GM12878 (cell line): ENCODE data around the gene FGFRL1. TPM values are rescaled to one million over a fixed set of nuclear protein-coding genes. Genes with fewer than 3 reads are reported as not detected.

Experiments used
- ATF7 ChIP-seq: fragments of 450-650 bp; IDR thresholded peaks from 2 replicates; pipeline ENCODE4 v1.6.1; 2016; ENCODE audit warnings: low read depth, mild to moderate bottlenecking
- CBFB ChIP-seq: IDR thresholded peaks from 2 replicates; pipeline ENCODE4 v1.6.1; 2016; ENCODE audit warnings: antibody characterized with exemption, low read depth
- CBX5 ChIP-seq: sonication (generic); IDR thresholded peaks from 2 replicates; pipeline ENCODE4 v1.6.1; 2016; ENCODE audit warnings: low read depth, moderate library complexity, mild to moderate bottlenecking, inconsistent platforms
- DPF2 ChIP-seq: fragments of 450-650 bp; IDR thresholded peaks from 2 replicates; pipeline ENCODE4 v1.6.1; 2017; ENCODE audit warnings: mild to moderate bottlenecking
- IRF4 ChIP-seq: IDR thresholded peaks from 2 replicates; pipeline ENCODE4 v1.6.1; 2011; ENCODE audit warnings: low read depth, low read length
- NBN ChIP-seq: fragments of 450-650 bp; IDR thresholded peaks from 2 replicates; pipeline ENCODE4 v1.6.1; 2016
- polyA plus RNA-seq, 11 experiments: library from polyadenylated mRNA; depleted of rRNA in 4 of 11; unstranded in 6 of 11; stranded (reverse) in 5 of 11; fragments of >200 nt; fragmentation: Nextera tagmentation in 4 of 11; fragmentation: Illumina TruSeq in 1 of 11; extraction: Ambion mirVana in 4 of 11; extraction: Trizol in 1 of 11; gene quantifications; 1 replicate in 1 of 11; 2 replicates in 10 of 11; pipeline versions ENCODE4 v1.2.1 to v1.2.3, GENCODE V29; 2011 to 2016; ENCODE audit warnings: inconsistent platforms in 2 of 11, missing spikeins in 2 of 11, low read depth in 1 of 11
- total RNA-seq, 4 experiments: library from RNA; depleted of rRNA in 3 of 4; stranded (reverse); fragments of >200 nt in 3 of 4; fragmentation: Illumina TruSeq in 1 of 4; extraction: Trizol in 1 of 4; gene quantifications; 2 replicates each; pipeline versions ENCODE4 v1.2.1 to v1.2.3, GENCODE V29; 2013 to 2021
- TF ChIP-seq, protein P1 (sequence below): IDR thresholded peaks from 2 replicates; pipeline ENCODE4 v1.6.1; 2011; ENCODE audit warnings: low read depth, low read length, improper control_type of control experiment, borderline replicate concordance
- TF ChIP-seq, protein P2 (sequence below): IDR thresholded peaks from 2 replicates; pipeline ENCODE4 v1.6.1; 2011; ENCODE audit warnings: borderline replicate concordance, low read depth, mild to moderate bottlenecking, moderate library complexity, low read length; ENCODE audit not compliant: insufficient read depth, poor library complexity, severe bottlenecking

Gene FGFRL1
- total and polyA plus RNA-seq, 10 of the 15 experiments (the other 5 are each of a cell fraction or from before 2014, with no cell fraction given), result 0.02 to 1.5 (median 0.29) TPM; not detected in 2

DNA sequence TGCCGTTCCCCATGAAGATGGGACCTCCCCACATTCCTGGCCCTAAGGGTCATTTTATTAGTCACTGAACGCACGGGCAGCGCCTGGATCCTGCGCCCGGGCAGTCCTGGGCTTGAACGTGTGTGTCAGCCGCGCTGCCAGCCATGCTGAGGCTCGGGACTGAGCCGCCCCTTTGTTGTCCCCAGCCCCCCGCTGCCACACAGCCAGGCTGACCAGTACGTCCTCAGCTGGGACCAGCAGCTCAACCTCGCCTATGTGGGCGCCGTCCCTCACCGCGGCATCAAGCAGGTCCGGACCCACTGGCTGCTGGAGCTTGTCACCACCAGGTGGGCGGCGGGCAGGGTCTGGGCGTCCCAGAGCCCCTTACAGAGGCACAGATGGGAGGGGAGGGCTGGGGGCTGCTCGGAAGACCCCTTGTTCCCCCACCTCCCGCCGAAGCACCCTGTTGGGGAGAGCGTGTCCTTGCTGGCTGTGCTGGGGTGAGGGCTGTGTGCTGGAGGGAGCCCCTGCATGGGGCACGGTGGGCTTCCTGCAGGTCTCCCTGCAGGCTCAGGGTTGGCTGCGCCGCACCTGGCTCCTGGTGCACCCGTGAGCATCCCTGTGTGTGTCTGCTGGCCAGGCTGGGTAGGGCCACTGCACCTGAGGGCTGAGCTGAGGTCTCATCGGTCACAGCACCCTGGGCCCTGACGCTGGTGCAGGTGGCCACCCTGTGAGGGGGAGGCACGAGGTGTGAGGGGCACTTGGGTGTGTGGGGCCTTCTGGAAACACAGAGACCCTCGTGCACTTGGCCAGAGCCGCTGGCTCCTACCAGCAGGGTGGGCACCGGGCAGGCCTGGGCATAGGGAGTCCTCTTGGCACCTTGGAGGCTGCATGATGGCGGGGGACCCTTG, 23.6 kb upstream of the FGFRL1 start (continued):
- TF ChIP-seq, protein P1, sequence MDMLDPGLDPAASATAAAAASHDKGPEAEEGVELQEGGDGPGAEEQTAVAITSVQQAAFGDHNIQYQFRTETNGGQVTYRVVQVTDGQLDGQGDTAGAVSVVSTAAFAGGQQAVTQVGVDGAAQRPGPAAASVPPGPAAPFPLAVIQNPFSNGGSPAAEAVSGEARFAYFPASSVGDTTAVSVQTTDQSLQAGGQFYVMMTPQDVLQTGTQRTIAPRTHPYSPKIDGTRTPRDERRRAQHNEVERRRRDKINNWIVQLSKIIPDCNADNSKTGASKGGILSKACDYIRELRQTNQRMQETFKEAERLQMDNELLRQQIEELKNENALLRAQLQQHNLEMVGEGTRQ, result no peak
- TF ChIP-seq NBN, result no peak
- no peak for TF ChIP-seq CBX5
- TF ChIP-seq CBFB, result no peak
- TF ChIP-seq IRF4, result no peak
- no peak for TF ChIP-seq ATF7
- no peak for TF ChIP-seq DPF2
- TF ChIP-seq, protein P2, sequence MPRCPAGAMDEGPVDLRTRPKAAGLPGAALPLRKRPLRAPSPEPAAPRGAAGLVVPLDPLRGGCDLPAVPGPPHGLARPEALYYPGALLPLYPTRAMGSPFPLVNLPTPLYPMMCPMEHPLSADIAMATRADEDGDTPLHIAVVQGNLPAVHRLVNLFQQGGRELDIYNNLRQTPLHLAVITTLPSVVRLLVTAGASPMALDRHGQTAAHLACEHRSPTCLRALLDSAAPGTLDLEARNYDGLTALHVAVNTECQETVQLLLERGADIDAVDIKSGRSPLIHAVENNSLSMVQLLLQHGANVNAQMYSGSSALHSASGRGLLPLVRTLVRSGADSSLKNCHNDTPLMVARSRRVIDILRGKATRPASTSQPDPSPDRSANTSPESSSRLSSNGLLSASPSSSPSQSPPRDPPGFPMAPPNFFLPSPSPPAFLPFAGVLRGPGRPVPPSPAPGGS, result no peak
